ENCODE results near the gene THBS1. TPM values are rescaled to one million over a fixed set of nuclear protein-coding genes. Genes with fewer than 3 reads are reported as not detected.

THBS1 gene
- total and polyA plus RNA-seq, 4 donors, result 35.3 to 544 (median 325) TPM

DNA sequence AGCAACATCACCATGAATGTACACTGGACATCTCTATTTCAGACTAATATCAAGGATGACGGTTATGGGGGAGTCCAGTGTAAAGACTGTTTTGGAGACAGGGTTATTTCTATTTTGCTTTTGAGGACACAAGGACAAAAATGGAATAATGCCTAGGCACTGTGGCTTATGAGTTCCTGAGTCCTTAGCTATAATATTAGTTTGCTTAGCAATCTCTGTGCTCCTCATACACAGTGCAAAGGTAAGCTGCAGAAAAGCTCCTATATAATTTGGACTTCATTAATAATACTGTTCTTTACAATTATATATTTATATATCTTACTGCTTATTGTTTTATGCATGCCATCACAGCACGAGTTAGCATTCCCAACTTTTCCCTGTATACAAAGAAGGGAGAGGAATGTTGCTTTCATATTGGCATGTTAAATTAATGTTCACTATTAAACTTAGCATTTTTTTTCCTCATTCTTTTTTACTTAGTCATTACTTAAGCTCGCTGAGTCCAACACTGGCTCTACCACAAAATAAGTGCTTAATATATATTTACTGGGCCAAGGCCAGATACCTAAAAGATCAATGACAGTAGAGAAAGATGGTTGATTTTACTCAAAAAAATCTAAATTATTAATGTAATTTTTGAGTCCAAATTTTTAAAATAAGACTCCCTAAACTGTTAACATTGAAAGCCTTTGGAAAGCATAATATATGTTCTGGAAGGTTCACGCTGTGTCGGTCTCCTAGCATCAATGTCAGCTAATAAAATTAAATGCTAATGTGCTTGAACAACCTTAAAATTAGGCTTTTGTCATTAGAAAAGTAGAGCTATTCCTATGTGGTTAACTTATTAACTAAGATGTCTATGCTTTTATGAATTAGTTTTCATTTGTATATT lies 13.8 kb downstream of the THBS1 start:
- WGBS, 2 donors, result 87 to 89% methylated on average over 5 of the region's 5 CpGs

DNA sequence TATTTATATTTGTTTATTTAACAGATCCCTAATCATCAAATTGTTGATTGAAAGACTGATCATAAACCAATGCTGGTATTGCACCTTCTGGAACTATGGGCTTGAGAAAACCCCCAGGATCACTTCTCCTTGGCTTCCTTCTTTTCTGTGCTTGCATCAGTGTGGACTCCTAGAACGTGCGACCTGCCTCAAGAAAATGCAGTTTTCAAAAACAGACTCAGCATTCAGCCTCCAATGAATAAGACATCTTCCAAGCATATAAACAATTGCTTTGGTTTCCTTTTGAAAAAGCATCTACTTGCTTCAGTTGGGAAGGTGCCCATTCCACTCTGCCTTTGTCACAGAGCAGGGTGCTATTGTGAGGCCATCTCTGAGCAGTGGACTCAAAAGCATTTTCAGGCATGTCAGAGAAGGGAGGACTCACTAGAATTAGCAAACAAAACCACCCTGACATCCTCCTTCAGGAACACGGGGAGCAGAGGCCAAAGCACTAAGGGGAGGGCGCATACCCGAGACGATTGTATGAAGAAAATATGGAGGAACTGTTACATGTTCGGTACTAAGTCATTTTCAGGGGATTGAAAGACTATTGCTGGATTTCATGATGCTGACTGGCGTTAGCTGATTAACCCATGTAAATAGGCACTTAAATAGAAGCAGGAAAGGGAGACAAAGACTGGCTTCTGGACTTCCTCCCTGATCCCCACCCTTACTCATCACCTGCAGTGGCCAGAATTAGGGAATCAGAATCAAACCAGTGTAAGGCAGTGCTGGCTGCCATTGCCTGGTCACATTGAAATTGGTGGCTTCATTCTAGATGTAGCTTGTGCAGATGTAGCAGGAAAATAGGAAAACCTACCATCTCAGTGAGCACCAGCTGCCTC lies 14.7 kb downstream of the THBS1 start:
- DNase-seq, result no peak
- Histone ChIP-seq H3K9me3 (ENCODE audit: control insufficient read depth in 4 of 4, insufficient read depth in 3 of 4, low read length in 3 of 4) (no peaks in the 10 kb centered on the region), H3K9ac (ENCODE audit: insufficient read depth in 1 of 2, low read length in 2 of 2) (no peak overlapping the region), H3K36me3 (ENCODE audit: control insufficient read depth in 4 of 4, insufficient read depth in 4 of 4, low read length in 4 of 4) (peaks cover 21 to 49% (median 41%) of the 10 kb centered on the region in 4 donors), H3K27ac (ENCODE audit: low read depth in 1 of 2, low read length in 1 of 2) (no peak overlapping the region), H3K27me3 (ENCODE audit: control insufficient read depth in 3 of 3, insufficient read depth in 3 of 3, low read length in 2 of 3) (no peaks in the 10 kb centered on the region), H3K4me1 (ENCODE audit: control insufficient read depth in 5 of 5, insufficient read depth in 5 of 5, low read length in 5 of 5) (peaks cover 0 to 6% (median 0%) of the 10 kb centered on the region in 5 donors), H3K4me3 (no peak overlapping the region)
- TF ChIP-seq, protein P1, sequence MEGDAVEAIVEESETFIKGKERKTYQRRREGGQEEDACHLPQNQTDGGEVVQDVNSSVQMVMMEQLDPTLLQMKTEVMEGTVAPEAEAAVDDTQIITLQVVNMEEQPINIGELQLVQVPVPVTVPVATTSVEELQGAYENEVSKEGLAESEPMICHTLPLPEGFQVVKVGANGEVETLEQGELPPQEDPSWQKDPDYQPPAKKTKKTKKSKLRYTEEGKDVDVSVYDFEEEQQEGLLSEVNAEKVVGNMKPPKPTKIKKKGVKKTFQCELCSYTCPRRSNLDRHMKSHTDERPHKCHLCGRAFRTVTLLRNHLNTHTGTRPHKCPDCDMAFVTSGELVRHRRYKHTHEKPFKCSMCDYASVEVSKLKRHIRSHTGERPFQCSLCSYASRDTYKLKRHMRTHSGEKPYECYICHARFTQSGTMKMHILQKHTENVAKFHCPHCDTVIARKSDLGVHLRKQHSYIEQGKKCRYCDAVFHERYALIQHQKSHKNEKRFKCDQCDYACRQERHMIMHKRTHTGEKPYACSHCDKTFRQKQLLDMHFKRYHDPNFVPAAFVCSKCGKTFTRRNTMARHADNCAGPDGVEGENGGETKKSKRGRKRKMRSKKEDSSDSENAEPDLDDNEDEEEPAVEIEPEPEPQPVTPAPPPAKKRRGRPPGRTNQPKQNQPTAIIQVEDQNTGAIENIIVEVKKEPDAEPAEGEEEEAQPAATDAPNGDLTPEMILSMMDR (IDR thresholded peaks at IDR 0.05; ENCODE audit: control extremely low read depth, extremely low read depth), result no peak
- 79 to 90% methylated on average over 8 of the region's 8 CpGs for WGBS, 2 donors
- no peak for ATAC-seq (ENCODE audit: insufficient read depth, low FRiP score)

More for the DNA sequence above, 13.8 kb downstream of the THBS1 start:
- Histone ChIP-seq H3K4me3 (no peak overlapping the region), H3K36me3 (ENCODE audit: control insufficient read depth in 4 of 4, insufficient read depth in 4 of 4, low read length in 4 of 4) (peaks cover 22 to 56% (median 46%) of the 10 kb centered on the region in 4 donors), H3K27me3 (ENCODE audit: control insufficient read depth in 3 of 3, insufficient read depth in 3 of 3, low read length in 2 of 3) (no peaks in the 10 kb centered on the region), H3K4me1 (ENCODE audit: control insufficient read depth in 5 of 5, insufficient read depth in 5 of 5, low read length in 5 of 5) (peaks cover 0 to 6% (median 0%) of the 10 kb centered on the region in 5 donors), H3K27ac (ENCODE audit: low read depth in 1 of 2, low read length in 1 of 2) (no peak overlapping the region), H3K9ac (ENCODE audit: insufficient read depth in 1 of 2, low read length in 2 of 2) (no peak overlapping the region), H3K9me3 (ENCODE audit: control insufficient read depth in 4 of 4, insufficient read depth in 3 of 4, low read length in 3 of 4) (no peaks in the 10 kb centered on the region)
- TF ChIP-seq, protein P1 (IDR thresholded peaks at IDR 0.05; ENCODE audit: control extremely low read depth, extremely low read depth), result no peak
- no peak for ATAC-seq (ENCODE audit: insufficient read depth, low FRiP score)
- DNase-seq, result no peak

DNA sequence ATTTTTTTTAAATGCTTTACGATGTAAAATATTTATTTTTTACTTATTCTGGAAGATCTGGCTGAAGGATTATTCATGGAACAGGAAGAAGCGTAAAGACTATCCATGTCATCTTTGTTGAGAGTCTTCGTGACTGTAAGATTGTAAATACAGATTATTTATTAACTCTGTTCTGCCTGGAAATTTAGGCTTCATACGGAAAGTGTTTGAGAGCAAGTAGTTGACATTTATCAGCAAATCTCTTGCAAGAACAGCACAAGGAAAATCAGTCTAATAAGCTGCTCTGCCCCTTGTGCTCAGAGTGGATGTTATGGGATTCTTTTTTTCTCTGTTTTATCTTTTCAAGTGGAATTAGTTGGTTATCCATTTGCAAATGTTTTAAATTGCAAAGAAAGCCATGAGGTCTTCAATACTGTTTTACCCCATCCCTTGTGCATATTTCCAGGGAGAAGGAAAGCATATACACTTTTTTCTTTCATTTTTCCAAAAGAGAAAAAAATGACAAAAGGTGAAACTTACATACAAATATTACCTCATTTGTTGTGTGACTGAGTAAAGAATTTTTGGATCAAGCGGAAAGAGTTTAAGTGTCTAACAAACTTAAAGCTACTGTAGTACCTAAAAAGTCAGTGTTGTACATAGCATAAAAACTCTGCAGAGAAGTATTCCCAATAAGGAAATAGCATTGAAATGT lies 15.6 kb downstream of the THBS1 start:
- Histone ChIP-seq H3K4me3 (no peak overlapping the region), H3K9me3 (ENCODE audit: control insufficient read depth in 4 of 4, insufficient read depth in 3 of 4, low read length in 3 of 4) (no peaks in the 10 kb centered on the region), H3K27me3 (ENCODE audit: control insufficient read depth in 3 of 3, insufficient read depth in 3 of 3, low read length in 2 of 3) (no peaks in the 10 kb centered on the region), H3K9ac (ENCODE audit: insufficient read depth in 1 of 2, low read length in 2 of 2) (no peak overlapping the region), H3K36me3 (ENCODE audit: control insufficient read depth in 4 of 4, insufficient read depth in 4 of 4, low read length in 4 of 4) (peaks cover 16 to 42% (median 34%) of the 10 kb centered on the region in 4 donors), H3K4me1 (ENCODE audit: control insufficient read depth in 5 of 5, insufficient read depth in 5 of 5, low read length in 5 of 5) (peaks cover 0 to 6% (median 0%) of the 10 kb centered on the region in 5 donors), H3K27ac (ENCODE audit: low read depth in 1 of 2, low read length in 1 of 2) (no peak overlapping the region)
- DNase-seq (no peak), ATAC-seq (ENCODE audit: insufficient read depth, low FRiP score) (no peak)
- WGBS, 2 donors, result 79 to 86% methylated on average over 5 of the region's 5 CpGs
- TF ChIP-seq, protein P1 (IDR thresholded peaks at IDR 0.05; ENCODE audit: control extremely low read depth, extremely low read depth), result no peak

Measured in lung (tissue), 12 donors.